Uterus (tissue), 2 donors: ENCODE measurements around the gene FATE1.

Experiments
- CTCF ChIP-seq, 4 experiments: fragments of 200-600 bp in 2 of 4; fragments of 450-650 bp in 2 of 4; sonication (generic) in 2 of 4; IDR thresholded peaks; one replicate each; pipeline ENCODE4 v1.5.1; 2016 to 2019; ENCODE audit warnings: antibody characterized with exemption in 4 of 4, mild to moderate bottlenecking in 2 of 4, moderate library complexity in 1 of 4
- POLR2A ChIP-seq, 2 donors: fragments of 450-650 bp; IDR thresholded peaks; one replicate each; pipeline ENCODE4 v1.6.1; 2016; ENCODE audit warnings: antibody characterized with exemption in 2 of 2, mild to moderate bottlenecking in 1 of 2, moderate library complexity in 1 of 2

- TF ChIP-seq CTCF (IDR thresholded peaks at IDR 0.05): no peak
- TF ChIP-seq POLR2A (IDR thresholded peaks at IDR 0.05): no peak
These were observed 23.0 kb upstream of the FATE1 start for GRCh38 chrX:151692825-151693224.
